ENCODE measurements around the gene TAF15. TPM values are rescaled to one million over a fixed set of nuclear protein-coding genes. Genes with fewer than 3 reads are reported as not detected.

TAF15 gene
- 326 and 338 TPM in 2 replicates for total RNA-seq

- no peaks in the 10 kb centered on the region for H3K9me3 Mint-ChIP-seq
These were observed at the start of gene TAF15 for GRCh38 chr17:35808962-35809854. TAF15 (plus strand) TSS chr17:35809484; CDS start chr17:35809570, 86 bp downstream.

GRCh38 chr17:35760587-35760986 lies 48.7 kb upstream of the TAF15 start, which contains the start of gene C17orf50:
C17orf50 (plus strand) TSS chr17:35760887; CDS start chr17:35760942, 55 bp downstream.
- H3K4me1 Mint-ChIP-seq: peaks cover 8% of the 10 kb centered on the region
- no peak for DNase-seq
- no peaks in the 10 kb centered on the region for H3K36me3 Mint-ChIP-seq (ENCODE audit: low read depth)
- intact Hi-C loops (cut with micrococcal nuclease): no loop called here
- H3K4me3 Mint-ChIP-seq: no peak within 1 kb of the TSS
- peaks cover 6% of the 10 kb centered on the region for H3K27me3 Mint-ChIP-seq
- no peak within 1 kb of the TSS for H3K27ac Mint-ChIP-seq
- H3K9me3 Mint-ChIP-seq: no peaks in the 10 kb centered on the region

More at GRCh38 chr17:35808962-35809854, at the start of gene TAF15:
- Mint-ChIP-seq H3K36me3 (ENCODE audit: low read depth) (peaks cover 25% of the 10 kb centered on the region), H3K4me1 (peaks cover 48% of the 10 kb centered on the region), H3K4me3 (peak within 1 kb of the TSS; percentile 99), H3K27me3 (no peaks in the 10 kb centered on the region), H3K27ac (peak within 1 kb of the TSS; percentile 97)
- peak; percentile 99 for DNase-seq
- intact Hi-C loops (cut with micrococcal nuclease): loop anchor here (1.0 to 10.0 kb wide), 3 partner anchors 45 to 564 kb away; partner anchors contain the start of genes SLFN12L and SLFN5

GRCh38 chr17:35761601-35762000 lies 47.7 kb upstream of the TAF15 start:
- Mint-ChIP-seq H3K36me3 (ENCODE audit: low read depth) (no peaks in the 10 kb centered on the region), H3K9me3 (no peaks in the 10 kb centered on the region), H3K27ac (no peak overlapping the region), H3K27me3 (peaks cover 6% of the 10 kb centered on the region), H3K4me3 (no peak overlapping the region), H3K4me1 (peaks cover 8% of the 10 kb centered on the region)
- intact Hi-C loops (cut with micrococcal nuclease): no loop called here
- DNase-seq: no peak

GRCh38 chr17:35763767-35764122 lies 45.5 kb upstream of the TAF15 start:
- no peak for DNase-seq
- H3K4me1 Mint-ChIP-seq: peaks cover 8% of the 10 kb centered on the region
- intact Hi-C loops (cut with micrococcal nuclease): loop anchor here (1.0 kb wide), 2 partner anchors 41 to 46 kb away; partner anchors contain the start of gene TAF15
- H3K4me3 Mint-ChIP-seq: peak overlapping the region; percentile 86
- no peak overlapping the region for H3K27ac Mint-ChIP-seq
- peaks cover 7% of the 10 kb centered on the region for H3K27me3 Mint-ChIP-seq
- no peaks in the 10 kb centered on the region for H3K36me3 Mint-ChIP-seq (ENCODE audit: low read depth)
- no peaks in the 10 kb centered on the region for H3K9me3 Mint-ChIP-seq

- no peaks in the 10 kb centered on the region for H3K36me3 Mint-ChIP-seq (ENCODE audit: low read depth)
- peaks cover 9% of the 10 kb centered on the region for H3K27me3 Mint-ChIP-seq
- H3K4me1 Mint-ChIP-seq: peaks cover 8% of the 10 kb centered on the region
- no peaks in the 10 kb centered on the region for H3K9me3 Mint-ChIP-seq
- peak overlapping the region; percentile 86 for H3K4me3 Mint-ChIP-seq
- DNase-seq: peak; percentile 96
- intact Hi-C loops (cut with micrococcal nuclease): loop anchor here (1.0 kb wide), 2 partner anchors 40 to 45 kb away; partner anchors contain the start of gene TAF15
- H3K27ac Mint-ChIP-seq: peak overlapping the region; percentile 64
These were observed 44.9 kb upstream of the TAF15 start for GRCh38 chr17:35764123-35764991.

GRCh38 chr17:35765086-35765710 lies 44.1 kb upstream of the TAF15 start:
- Mint-ChIP-seq H3K9me3 (no peaks in the 10 kb centered on the region), H3K4me1 (peaks cover 8% of the 10 kb centered on the region), H3K27ac (no peak overlapping the region), H3K4me3 (peak overlapping the region; percentile 86), H3K36me3 (ENCODE audit: low read depth) (no peaks in the 10 kb centered on the region), H3K27me3 (peaks cover 10% of the 10 kb centered on the region)
- DNase-seq: no peak
- intact Hi-C loops (cut with micrococcal nuclease): no loop called here

GRCh38 chr17:35765756-35766488 lies 43.4 kb upstream of the TAF15 start:
- no peak overlapping the region for H3K27ac Mint-ChIP-seq
- no peak for DNase-seq
- H3K4me3 Mint-ChIP-seq: no peak overlapping the region
- peaks cover 8% of the 10 kb centered on the region for H3K4me1 Mint-ChIP-seq
- peaks cover 14% of the 10 kb centered on the region for H3K27me3 Mint-ChIP-seq
- H3K36me3 Mint-ChIP-seq (ENCODE audit: low read depth): no peaks in the 10 kb centered on the region
- H3K9me3 Mint-ChIP-seq: no peaks in the 10 kb centered on the region
- intact Hi-C loops (cut with micrococcal nuclease): no loop called here

GRCh38 chr17:35766489-35766877 lies 42.8 kb upstream of the TAF15 start:
- intact Hi-C loops (cut with micrococcal nuclease): no loop called here
- H3K27ac Mint-ChIP-seq: no peak overlapping the region
- H3K9me3 Mint-ChIP-seq: no peaks in the 10 kb centered on the region
- H3K4me3 Mint-ChIP-seq: no peak overlapping the region
- peaks cover 13% of the 10 kb centered on the region for H3K27me3 Mint-ChIP-seq
- H3K36me3 Mint-ChIP-seq (ENCODE audit: low read depth): no peaks in the 10 kb centered on the region
- no peak for DNase-seq
- peaks cover 8% of the 10 kb centered on the region for H3K4me1 Mint-ChIP-seq

- no peaks in the 10 kb centered on the region for H3K36me3 Mint-ChIP-seq (ENCODE audit: low read depth)
- H3K27ac Mint-ChIP-seq: no peak overlapping the region
- H3K9me3 Mint-ChIP-seq: no peaks in the 10 kb centered on the region
- peak; percentile 77 for DNase-seq
- no peak overlapping the region for H3K4me3 Mint-ChIP-seq
- H3K27me3 Mint-ChIP-seq: peaks cover 13% of the 10 kb centered on the region
- intact Hi-C loops (cut with micrococcal nuclease): no loop called here
- peaks cover 8% of the 10 kb centered on the region for H3K4me1 Mint-ChIP-seq
These were observed 42.3 kb upstream of the TAF15 start for GRCh38 chr17:35766903-35767510.

GRCh38 chr17:35768797-35769196 lies 40.5 kb upstream of the TAF15 start:
- no peak for DNase-seq
- intact Hi-C loops (cut with micrococcal nuclease): no loop called here
- H3K9me3 Mint-ChIP-seq: no peaks in the 10 kb centered on the region
- peaks cover 18% of the 10 kb centered on the region for H3K27me3 Mint-ChIP-seq
- no peak overlapping the region for H3K27ac Mint-ChIP-seq
- H3K36me3 Mint-ChIP-seq (ENCODE audit: low read depth): no peaks in the 10 kb centered on the region
- H3K4me1 Mint-ChIP-seq: peaks cover 8% of the 10 kb centered on the region
- no peak overlapping the region for H3K4me3 Mint-ChIP-seq

- intact Hi-C loops (cut with micrococcal nuclease): no loop called here
- Mint-ChIP-seq H3K4me1 (peaks cover 2% of the 10 kb centered on the region), H3K27me3 (peaks cover 19% of the 10 kb centered on the region), H3K4me3 (no peak overlapping the region), H3K9me3 (no peaks in the 10 kb centered on the region), H3K36me3 (ENCODE audit: low read depth) (no peaks in the 10 kb centered on the region), H3K27ac (no peak overlapping the region)
- DNase-seq: no peak
These were observed 39.3 kb upstream of the TAF15 start for GRCh38 chr17:35769895-35770486.

GRCh38 chr17:35773129-35773528 lies 36.2 kb upstream of the TAF15 start:
- no peaks in the 10 kb centered on the region for H3K9me3 Mint-ChIP-seq
- H3K36me3 Mint-ChIP-seq (ENCODE audit: low read depth): no peaks in the 10 kb centered on the region
- no peak for DNase-seq
- H3K27ac Mint-ChIP-seq: no peak overlapping the region
- H3K4me3 Mint-ChIP-seq: no peak overlapping the region
- intact Hi-C loops (cut with micrococcal nuclease): no loop called here
- no peaks in the 10 kb centered on the region for H3K4me1 Mint-ChIP-seq
- peaks cover 23% of the 10 kb centered on the region for H3K27me3 Mint-ChIP-seq

Measured in activated CD4-positive, alpha-beta T cell treated with anti-CD3 and anti-CD28 coated beads, Interleukin-2, amount 10 ng/mL, durations not matched to agents 24 days and 14 days (primary cell).